Stimulated activated CD8-positive, alpha-beta memory T cell treated with anti-CD3 and anti-CD28 coated beads, Interleukin-2, amount 100 ng/mL, for 48 hours (primary cell): ENCODE measurements around the gene SEZ6.

Source experiments
- DNase-seq, 2 donors: peaks; one replicate each; pipeline ENCODE4 v3.0.0-alpha.2; 2020; ENCODE audit warnings: low read depth in 2 of 2

Gene SEZ6

GRCh38 chr17:28954886-28955285 lies 50.9 kb downstream of the SEZ6 start:
- no peak for DNase-seq

DNA sequence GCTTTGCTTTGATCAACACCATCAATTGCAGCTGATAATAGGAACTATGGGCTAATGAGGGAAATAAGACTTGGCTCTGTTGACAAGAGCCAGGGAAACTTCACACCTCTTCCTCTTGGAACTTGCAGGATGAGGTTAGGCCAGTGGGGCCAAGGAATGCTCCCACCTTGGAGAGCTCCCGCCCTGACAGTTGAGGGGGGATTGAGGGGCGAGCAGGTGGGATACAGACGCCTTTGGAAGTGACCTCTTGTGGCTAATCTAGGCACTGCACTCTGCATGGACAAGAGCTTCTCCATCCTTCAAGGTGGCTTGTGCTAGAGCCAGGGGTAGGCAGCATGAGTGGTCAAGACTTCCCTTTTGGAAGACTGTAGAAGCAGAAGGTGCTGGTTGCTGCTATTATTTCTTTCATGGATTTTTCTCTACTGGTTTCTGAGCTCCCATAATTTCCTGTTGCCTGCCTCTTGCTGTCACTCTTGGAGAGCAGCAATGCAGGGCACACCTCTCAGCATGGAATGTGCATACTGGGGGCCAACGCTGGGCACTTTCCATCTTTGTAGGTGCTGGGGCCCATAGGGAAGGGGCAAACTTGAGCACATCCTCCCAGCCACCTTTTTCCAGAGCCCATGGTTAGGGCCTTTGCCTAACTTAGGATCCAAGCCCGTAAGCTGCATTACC lies 52.3 kb downstream of the SEZ6 start:
- peak in 1 of 2 donors; percentile 5 for DNase-seq

- DNase-seq, result peak; percentile 84 to 91
These were observed 53.5 kb downstream of the SEZ6 start for GRCh38 chr17:28951991-28952975.

GRCh38 chr17:28951428-28951990 lies 54.3 kb downstream of the SEZ6 start, which contains the start of gene PHF12:
PHF12 (minus strand) TSS chr17:28951518; CDS start chr17:28950960, 558 bp downstream.
- peak; percentile 99 for DNase-seq

- DNase-seq, result no peak
These were observed 54.9 kb downstream of the SEZ6 start for GRCh38 chr17:28950752-28951427.

DNA sequence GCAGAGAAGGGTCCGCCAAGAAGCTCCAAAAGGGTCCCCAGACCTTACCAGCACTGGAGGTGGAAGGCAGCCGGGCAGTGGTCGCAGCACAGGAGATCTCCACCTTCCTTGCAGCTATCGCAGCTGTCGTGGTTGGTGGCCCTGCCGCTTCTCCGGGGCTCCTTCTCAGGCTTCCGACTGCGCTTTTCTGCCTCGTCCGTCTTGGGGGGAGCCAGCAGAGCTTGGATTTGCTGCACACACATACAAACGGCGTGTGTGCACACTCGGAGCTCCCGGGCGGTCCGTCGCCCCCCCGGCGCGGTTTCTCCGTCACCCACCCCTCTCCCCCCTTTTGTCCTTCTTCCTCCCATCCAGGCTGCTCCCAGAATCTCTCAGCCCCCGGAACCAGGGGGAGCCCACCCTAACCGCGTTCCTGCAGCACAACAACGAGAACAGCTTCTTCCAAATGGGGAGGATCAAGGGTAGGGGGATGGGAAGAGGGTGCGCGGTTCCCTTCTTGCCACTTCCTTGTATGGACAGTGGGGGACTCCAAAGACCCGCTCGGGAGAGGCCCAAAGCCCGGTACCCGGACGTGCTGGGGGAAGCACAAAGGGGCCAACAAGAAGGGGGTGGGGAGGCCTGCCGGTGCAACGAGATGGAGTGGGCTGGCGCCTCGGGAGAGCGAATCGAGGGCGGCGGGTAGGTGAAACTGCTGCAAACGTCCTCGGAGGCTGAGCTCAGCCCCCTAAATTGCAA lies 55.6 kb downstream of the SEZ6 start:
- DNase-seq, result peak in 1 of 2 donors; percentile 32

DNA sequence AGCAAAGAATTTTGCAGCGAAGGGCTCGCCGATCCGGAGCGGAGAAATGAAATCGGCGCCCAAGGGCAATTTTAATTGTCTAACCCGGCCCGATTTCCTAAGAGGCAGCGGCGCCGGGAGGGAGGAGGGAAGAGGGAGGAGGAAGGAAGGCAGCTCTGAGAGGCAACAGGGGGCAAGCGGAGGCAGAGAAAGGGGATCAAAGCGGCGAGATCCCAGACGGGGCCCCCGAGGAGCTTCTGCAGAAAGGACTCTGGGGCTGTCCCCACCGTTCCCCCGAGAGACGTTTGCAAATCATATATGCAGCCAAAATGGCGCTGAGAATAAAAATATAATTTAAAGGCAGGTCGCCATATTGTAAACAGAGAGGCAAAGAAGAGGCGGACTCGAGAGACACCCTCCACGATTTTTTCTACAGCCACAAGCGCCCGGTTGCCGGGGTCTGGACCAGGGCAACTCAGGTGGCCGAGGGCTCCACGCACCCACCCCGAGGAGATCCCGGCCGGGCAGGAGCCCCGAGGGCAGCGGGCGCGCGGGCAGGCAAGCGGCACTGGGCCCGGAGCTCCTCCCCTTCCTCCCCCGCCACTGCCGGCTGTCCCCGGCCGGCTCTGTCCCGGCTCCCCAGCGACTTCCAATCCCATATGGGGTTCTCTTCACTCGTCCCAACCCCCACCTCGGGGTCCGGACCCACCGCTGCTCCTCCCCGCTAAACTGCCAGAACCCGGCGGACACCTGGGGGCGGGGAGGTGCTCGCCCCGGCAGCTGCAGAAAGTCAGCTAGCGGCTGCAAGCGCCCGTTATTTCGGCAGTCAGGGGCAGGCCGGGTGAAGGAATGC lies 56.4 kb downstream of the SEZ6 start:
- DNase-seq, result peak; percentile 36 to 56

DNA sequence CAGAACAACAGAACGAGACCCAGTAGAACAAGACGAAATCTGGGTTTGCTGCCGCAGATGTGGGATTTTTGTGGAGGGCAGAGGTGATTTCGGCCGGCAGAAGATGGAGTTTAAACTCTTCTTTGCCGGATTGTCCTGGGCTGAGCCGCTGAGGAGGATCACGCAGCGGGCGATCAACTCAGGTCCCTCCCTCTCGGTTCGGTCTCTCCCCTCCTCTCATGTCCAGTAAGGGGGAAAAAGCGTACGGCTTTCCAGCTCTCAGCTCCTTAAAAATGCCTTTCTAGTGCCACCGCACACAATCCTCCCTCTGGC lies 57.0 kb downstream of the SEZ6 start:
- DNase-seq, result no peak

GRCh38 chr17:28948342-28948741 lies 57.5 kb downstream of the SEZ6 start:
- DNase-seq, result no peak

- DNase-seq, result no peak
These were observed 58.2 kb downstream of the SEZ6 start for GRCh38 chr17:28947639-28948038.

- DNase-seq, result no peak
These were observed 59.6 kb downstream of the SEZ6 start for GRCh38 chr17:28946239-28946638.

GRCh38 chr17:28944862-28945741 lies 60.7 kb downstream of the SEZ6 start:
- DNase-seq, result no peak

GRCh38 chr17:28944343-28944742 lies 61.5 kb downstream of the SEZ6 start:
- DNase-seq, result no peak

GRCh38 chr17:28942925-28943324 lies 62.9 kb downstream of the SEZ6 start:
- DNase-seq, result no peak

GRCh38 chr17:28941251-28941650 lies 64.6 kb downstream of the SEZ6 start:
- DNase-seq, result no peak

- DNase-seq, result no peak
These were observed 65.2 kb downstream of the SEZ6 start for GRCh38 chr17:28940675-28941074.

GRCh38 chr17:28940142-28940541 lies 65.7 kb downstream of the SEZ6 start:
- DNase-seq, result no peak

- no peak for DNase-seq
These were observed 67.3 kb downstream of the SEZ6 start for GRCh38 chr17:28938552-28938951.

DNA sequence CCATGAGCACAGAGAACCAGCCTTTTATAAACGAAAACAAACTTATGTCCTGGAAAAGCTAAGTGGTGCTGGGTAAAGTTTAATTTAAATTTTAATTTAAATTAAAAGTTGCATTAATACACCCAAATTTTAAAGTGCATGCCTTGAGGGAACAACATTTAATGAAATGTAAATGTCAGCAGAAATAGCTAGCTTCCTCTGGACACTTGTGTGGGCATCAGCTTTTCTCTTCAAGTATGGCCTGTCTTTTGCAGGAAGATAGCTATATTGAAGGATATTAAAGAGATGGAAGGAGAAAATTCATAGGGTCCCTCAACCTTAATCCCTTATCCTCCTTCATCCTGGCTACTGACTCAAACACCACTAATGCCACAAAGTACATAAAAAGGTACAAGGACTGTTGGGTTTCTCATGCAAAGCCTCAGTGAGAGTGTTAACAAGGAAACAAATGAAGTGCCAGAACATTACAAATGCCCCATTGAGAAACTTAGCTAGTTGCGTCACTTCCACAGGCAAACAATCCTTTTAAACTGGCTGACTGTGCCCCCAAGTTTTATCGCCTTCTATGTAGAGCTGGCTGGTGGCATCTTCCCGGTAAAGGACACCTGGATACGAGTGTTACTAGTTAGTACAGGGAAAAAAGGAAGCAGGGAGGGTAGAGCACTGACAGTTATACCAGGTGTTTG lies 68.6 kb downstream of the SEZ6 start:
- DNase-seq, result no peak
